Measurements from ENCODE around the gene SEMA4B.
A peak's percentile ranks its signal among the peaks of the same experiment; 100 is the strongest.

Gene SEMA4B

GRCh38 chr15:90192961-90193786 lies 8.0 kb upstream of the SEMA4B start:
- no peaks in the 10 kb centered on the region for H3K27me3 ChIP-seq (ENCODE audit: control insufficient read depth, insufficient read depth, low read length)
- no peak overlapping the region for H3K4me3 ChIP-seq (ENCODE audit: low read depth, low read length)
- H3K9me3 ChIP-seq (ENCODE audit: control insufficient read depth, insufficient read depth, low read length), result no peaks in the 10 kb centered on the region
- H3K4me1 ChIP-seq (ENCODE audit: control insufficient read depth, insufficient read depth, low read length), result no peaks in the 10 kb centered on the region; the same call in 1 of the 2 replicates
- H3K27ac ChIP-seq (ENCODE audit: low read depth, low read length), result no peak overlapping the region
- no peaks in the 10 kb centered on the region for H3K36me3 ChIP-seq (ENCODE audit: control insufficient read depth, insufficient read depth, low read length)
- no peak overlapping the region for H3K9ac ChIP-seq (ENCODE audit: low read depth, low read length)

- H3K9ac ChIP-seq (ENCODE audit: low read depth, low read length), result no peak overlapping the region
- H3K4me3 ChIP-seq (ENCODE audit: low read depth, low read length), result no peak overlapping the region
- H3K27me3 ChIP-seq (ENCODE audit: control insufficient read depth, insufficient read depth, low read length), result no peaks in the 10 kb centered on the region
- no peaks in the 10 kb centered on the region for H3K9me3 ChIP-seq (ENCODE audit: control insufficient read depth, insufficient read depth, low read length)
- no peaks in the 10 kb centered on the region for H3K36me3 ChIP-seq (ENCODE audit: control insufficient read depth, insufficient read depth, low read length)
- H3K27ac ChIP-seq (ENCODE audit: low read depth, low read length), result no peak overlapping the region
- H3K4me1 ChIP-seq (ENCODE audit: control insufficient read depth, insufficient read depth, low read length), result no peaks in the 10 kb centered on the region; the same call in 1 of the 2 replicates
Measured at GRCh38 chr15:90194655-90195054, 6.5 kb upstream of the SEMA4B start.

- Histone ChIP-seq H3K9ac (ENCODE audit: low read depth, low read length) (peak overlapping the region; percentile 24; the same call in 1 of the 2 replicates), H3K4me3 (ENCODE audit: low read depth, low read length) (peak overlapping the region; percentile 88), H3K9me3 (ENCODE audit: control insufficient read depth, insufficient read depth, low read length) (no peaks in the 10 kb centered on the region), H3K4me1 (ENCODE audit: control insufficient read depth, insufficient read depth, low read length) (peaks cover 14% of the 10 kb centered on the region; the same call in 1 of the 2 replicates), H3K27ac (ENCODE audit: low read depth, low read length) (peak overlapping the region; percentile 60), H3K36me3 (ENCODE audit: control insufficient read depth, insufficient read depth, low read length) (peaks cover 4% of the 10 kb centered on the region; the same call in 1 of the 2 replicates), H3K27me3 (ENCODE audit: control insufficient read depth, insufficient read depth, low read length) (peaks cover 3% of the 10 kb centered on the region; the same call in 1 of the 2 replicates)
Measured at GRCh38 chr15:90200534-90201129, 498 bp upstream of the SEMA4B start.

GRCh38 chr15:90201944-90202375 lies 830 bp downstream of the SEMA4B start:
- H3K27me3 ChIP-seq (ENCODE audit: control insufficient read depth, insufficient read depth, low read length), result peaks cover 3% of the 10 kb centered on the region; the same call in 1 of the 2 replicates
- no peaks in the 10 kb centered on the region for H3K9me3 ChIP-seq (ENCODE audit: control insufficient read depth, insufficient read depth, low read length)
- H3K4me3 ChIP-seq (ENCODE audit: low read depth, low read length), result peak overlapping the region; percentile 88
- no peak overlapping the region for H3K27ac ChIP-seq (ENCODE audit: low read depth, low read length)
- peaks cover 14% of the 10 kb centered on the region; the same call in 1 of the 2 replicates for H3K4me1 ChIP-seq (ENCODE audit: control insufficient read depth, insufficient read depth, low read length)
- peaks cover 7% of the 10 kb centered on the region; the same call in 1 of the 2 replicates for H3K36me3 ChIP-seq (ENCODE audit: control insufficient read depth, insufficient read depth, low read length)
- peak overlapping the region; percentile 22 for H3K9ac ChIP-seq (ENCODE audit: low read depth, low read length)

GRCh38 chr15:90202929-90203328 lies 1.8 kb downstream of the SEMA4B start:
- no peak overlapping the region; the same call in 1 of the 2 replicates for H3K4me3 ChIP-seq (ENCODE audit: low read depth, low read length)

GRCh38 chr15:90203473-90203872 lies 2.3 kb downstream of the SEMA4B start:
- Histone ChIP-seq H3K36me3 (ENCODE audit: control insufficient read depth, insufficient read depth, low read length) (peaks cover 7% of the 10 kb centered on the region; the same call in 1 of the 2 replicates), H3K4me1 (ENCODE audit: control insufficient read depth, insufficient read depth, low read length) (peaks cover 14% of the 10 kb centered on the region; the same call in 1 of the 2 replicates), H3K4me3 (ENCODE audit: low read depth, low read length) (no peak overlapping the region), H3K27me3 (ENCODE audit: control insufficient read depth, insufficient read depth, low read length) (peaks cover 3% of the 10 kb centered on the region; the same call in 1 of the 2 replicates), H3K9ac (ENCODE audit: low read depth, low read length) (no peak overlapping the region), H3K9me3 (ENCODE audit: control insufficient read depth, insufficient read depth, low read length) (no peaks in the 10 kb centered on the region), H3K27ac (ENCODE audit: low read depth, low read length) (no peak overlapping the region)

More at GRCh38 chr15:90202929-90203328, 1.8 kb downstream of the SEMA4B start:
- no peak overlapping the region for H3K9ac ChIP-seq (ENCODE audit: low read depth, low read length)
- peaks cover 7% of the 10 kb centered on the region; the same call in 1 of the 2 replicates for H3K36me3 ChIP-seq (ENCODE audit: control insufficient read depth, insufficient read depth, low read length)
- no peak overlapping the region for H3K27ac ChIP-seq (ENCODE audit: low read depth, low read length)
- peaks cover 14% of the 10 kb centered on the region; the same call in 1 of the 2 replicates for H3K4me1 ChIP-seq (ENCODE audit: control insufficient read depth, insufficient read depth, low read length)
- H3K27me3 ChIP-seq (ENCODE audit: control insufficient read depth, insufficient read depth, low read length), result peaks cover 3% of the 10 kb centered on the region; the same call in 1 of the 2 replicates
- no peaks in the 10 kb centered on the region for H3K9me3 ChIP-seq (ENCODE audit: control insufficient read depth, insufficient read depth, low read length)

- Histone ChIP-seq H3K9me3 (ENCODE audit: control insufficient read depth, insufficient read depth, low read length) (no peaks in the 10 kb centered on the region), H3K36me3 (ENCODE audit: control insufficient read depth, insufficient read depth, low read length) (peaks cover 7% of the 10 kb centered on the region; the same call in 1 of the 2 replicates), H3K27me3 (ENCODE audit: control insufficient read depth, insufficient read depth, low read length) (peaks cover 3% of the 10 kb centered on the region; the same call in 1 of the 2 replicates), H3K27ac (ENCODE audit: low read depth, low read length) (no peak overlapping the region), H3K4me1 (ENCODE audit: control insufficient read depth, insufficient read depth, low read length) (peaks cover 14% of the 10 kb centered on the region; the same call in 1 of the 2 replicates), H3K4me3 (ENCODE audit: low read depth, low read length) (no peak overlapping the region), H3K9ac (ENCODE audit: low read depth, low read length) (no peak overlapping the region)
Measured at GRCh38 chr15:90203922-90204321, 2.8 kb downstream of the SEMA4B start.

- Histone ChIP-seq H3K4me1 (ENCODE audit: control insufficient read depth, insufficient read depth, low read length) (peaks cover 14% of the 10 kb centered on the region; the same call in 1 of the 2 replicates), H3K9me3 (ENCODE audit: control insufficient read depth, insufficient read depth, low read length) (no peaks in the 10 kb centered on the region), H3K4me3 (ENCODE audit: low read depth, low read length) (no peak overlapping the region), H3K9ac (ENCODE audit: low read depth, low read length) (no peak overlapping the region), H3K27ac (ENCODE audit: low read depth, low read length) (no peak overlapping the region), H3K27me3 (ENCODE audit: control insufficient read depth, insufficient read depth, low read length) (peaks cover 3% of the 10 kb centered on the region; the same call in 1 of the 2 replicates), H3K36me3 (ENCODE audit: control insufficient read depth, insufficient read depth, low read length) (peaks cover 7% of the 10 kb centered on the region; the same call in 1 of the 2 replicates)
Measured at GRCh38 chr15:90205050-90205848, 4.1 kb downstream of the SEMA4B start.

GRCh38 chr15:90205886-90206285 lies 4.8 kb downstream of the SEMA4B start:
- Histone ChIP-seq H3K9me3 (ENCODE audit: control insufficient read depth, insufficient read depth, low read length) (no peaks in the 10 kb centered on the region), H3K4me3 (ENCODE audit: low read depth, low read length) (no peak overlapping the region), H3K4me1 (ENCODE audit: control insufficient read depth, insufficient read depth, low read length) (peaks cover 9% of the 10 kb centered on the region; the same call in 1 of the 2 replicates), H3K36me3 (ENCODE audit: control insufficient read depth, insufficient read depth, low read length) (peaks cover 7% of the 10 kb centered on the region; the same call in 1 of the 2 replicates), H3K27me3 (ENCODE audit: control insufficient read depth, insufficient read depth, low read length) (peaks cover 3% of the 10 kb centered on the region; the same call in 1 of the 2 replicates), H3K27ac (ENCODE audit: low read depth, low read length) (no peak overlapping the region), H3K9ac (ENCODE audit: low read depth, low read length) (no peak overlapping the region)

- H3K9me3 ChIP-seq (ENCODE audit: control insufficient read depth, insufficient read depth, low read length), result no peaks in the 10 kb centered on the region
- H3K4me1 ChIP-seq (ENCODE audit: control insufficient read depth, insufficient read depth, low read length), result peaks cover 8% of the 10 kb centered on the region; the same call in 1 of the 2 replicates
- H3K9ac ChIP-seq (ENCODE audit: low read depth, low read length), result no peak overlapping the region
- peaks cover 3% of the 10 kb centered on the region; the same call in 1 of the 2 replicates for H3K27me3 ChIP-seq (ENCODE audit: control insufficient read depth, insufficient read depth, low read length)
- H3K27ac ChIP-seq (ENCODE audit: low read depth, low read length), result no peak overlapping the region
- H3K36me3 ChIP-seq (ENCODE audit: control insufficient read depth, insufficient read depth, low read length), result peaks cover 7% of the 10 kb centered on the region; the same call in 1 of the 2 replicates
- H3K4me3 ChIP-seq (ENCODE audit: low read depth, low read length), result no peak overlapping the region
Measured at GRCh38 chr15:90207252-90207651, 6.1 kb downstream of the SEMA4B start.
